Lower lobe of right lung (tissue), 2 donors: ENCODE results near the gene PPFIA1. TPM values are rescaled to one million over a fixed set of nuclear protein-coding genes. Genes with fewer than 3 reads are reported as not detected.

Experiments
- ATAC-seq, 2 donors: fragments of 200-7000 bp; cut with Tn5 transposase; one replicate each; pipeline ENCODE4 v1.9.1; 2020 to 2022; ENCODE audit warnings: mild to moderate bottlenecking in 2 of 2, moderate library complexity in 2 of 2
- DNase-seq: peaks from one replicate; pipeline ENCODE4 v3.0.0-alpha.2; 2020
- H3K27ac ChIP-seq: fragments of 200-600 bp; one replicate; pipeline ENCODE4 v1.8.0; 2022
- H3K27me3 ChIP-seq: fragments of 200-600 bp; one replicate; pipeline ENCODE4 v1.8.0; 2022; ENCODE audit warnings: low read depth
- H3K36me3 ChIP-seq: fragments of 200-600 bp; one replicate; pipeline ENCODE4 v1.8.0; 2022; ENCODE audit warnings: mild to moderate bottlenecking
- H3K4me1 ChIP-seq: fragments of 200-600 bp; one replicate; pipeline ENCODE4 v1.8.0; 2022
- H3K4me3 ChIP-seq: fragments of 200-600 bp; one replicate; pipeline ENCODE4 v1.8.0; 2022; ENCODE audit warnings: mild to moderate bottlenecking
- H3K9me3 ChIP-seq: fragments of 200-600 bp; one replicate; pipeline ENCODE4 v1.8.0; 2022
- intact Hi-C: fragments of 100-400 bp; cut with DNase I; formaldehyde crosslinking; loops from one replicate; pipeline ENCODE4 v1.11.0; 2022
- total RNA-seq: library from RNA; stranded (reverse); fragmentation: NEBNext Ultra II Directional; extraction: Animal tissue kit (Norgen Biotek cat#: 25700); gene quantifications from one replicate; pipeline ENCODE4 v1.2.1, GENCODE V29; 2021
- TF ChIP-seq, protein P1 (sequence below): fragments of 200-600 bp; IDR thresholded peaks from one replicate; pipeline ENCODE4 v1.8.0; 2022; ENCODE audit warnings: antibody characterized with exemption, mild to moderate bottlenecking
- donor health status: DM: no; HTN: yes; CAD: no; lungs with severe emphysema.

PPFIA1 gene
- total RNA-seq, 1 donor from 2014 or later: 81.0 TPM

DNA sequence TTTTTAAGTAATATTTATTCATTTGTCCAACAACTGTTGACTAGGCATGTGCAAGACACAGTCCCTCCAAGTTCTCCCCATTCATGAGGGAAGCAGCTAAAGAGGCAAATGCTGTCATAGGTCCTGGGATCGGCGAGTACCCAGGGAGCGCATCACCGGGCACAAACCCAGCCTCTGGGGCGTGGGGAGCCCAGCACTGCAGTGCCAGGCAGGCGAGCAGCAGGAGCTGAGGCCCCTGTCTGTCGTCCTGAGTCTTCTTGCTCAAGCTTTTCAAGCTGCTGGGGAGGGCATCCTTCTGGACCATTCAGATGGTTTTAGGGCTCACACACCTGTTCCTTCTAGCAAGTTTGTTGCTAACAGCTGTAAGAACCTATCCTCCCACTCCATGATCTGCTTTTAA is 62.1 kb downstream of the PPFIA1 start:
- no peak overlapping the region for H3K4me3 ChIP-seq
- peaks cover under 1% of the 10 kb centered on the region for H3K4me1 ChIP-seq
- no peaks in the 10 kb centered on the region for H3K9me3 ChIP-seq
- TF ChIP-seq, protein P1, sequence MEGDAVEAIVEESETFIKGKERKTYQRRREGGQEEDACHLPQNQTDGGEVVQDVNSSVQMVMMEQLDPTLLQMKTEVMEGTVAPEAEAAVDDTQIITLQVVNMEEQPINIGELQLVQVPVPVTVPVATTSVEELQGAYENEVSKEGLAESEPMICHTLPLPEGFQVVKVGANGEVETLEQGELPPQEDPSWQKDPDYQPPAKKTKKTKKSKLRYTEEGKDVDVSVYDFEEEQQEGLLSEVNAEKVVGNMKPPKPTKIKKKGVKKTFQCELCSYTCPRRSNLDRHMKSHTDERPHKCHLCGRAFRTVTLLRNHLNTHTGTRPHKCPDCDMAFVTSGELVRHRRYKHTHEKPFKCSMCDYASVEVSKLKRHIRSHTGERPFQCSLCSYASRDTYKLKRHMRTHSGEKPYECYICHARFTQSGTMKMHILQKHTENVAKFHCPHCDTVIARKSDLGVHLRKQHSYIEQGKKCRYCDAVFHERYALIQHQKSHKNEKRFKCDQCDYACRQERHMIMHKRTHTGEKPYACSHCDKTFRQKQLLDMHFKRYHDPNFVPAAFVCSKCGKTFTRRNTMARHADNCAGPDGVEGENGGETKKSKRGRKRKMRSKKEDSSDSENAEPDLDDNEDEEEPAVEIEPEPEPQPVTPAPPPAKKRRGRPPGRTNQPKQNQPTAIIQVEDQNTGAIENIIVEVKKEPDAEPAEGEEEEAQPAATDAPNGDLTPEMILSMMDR: no peak
- no peak overlapping the region for H3K27ac ChIP-seq
- intact Hi-C loops: no loop called here
- H3K27me3 ChIP-seq: no peaks in the 10 kb centered on the region
- H3K36me3 ChIP-seq: peaks cover 100% of the 10 kb centered on the region
- ATAC-seq (no peak), DNase-seq (no peak)

GRCh38 chr11:70333261-70333660 is 62.8 kb downstream of the PPFIA1 start:
- Histone ChIP-seq H3K4me3 (no peak overlapping the region), H3K27me3 (no peaks in the 10 kb centered on the region), H3K27ac (no peak overlapping the region), H3K9me3 (no peaks in the 10 kb centered on the region), H3K4me1 (no peaks in the 10 kb centered on the region), H3K36me3 (peaks cover 100% of the 10 kb centered on the region)
- intact Hi-C loops: no loop called here
- no peak for ATAC-seq
- DNase-seq: no peak
- TF ChIP-seq, protein P1: no peak

DNA sequence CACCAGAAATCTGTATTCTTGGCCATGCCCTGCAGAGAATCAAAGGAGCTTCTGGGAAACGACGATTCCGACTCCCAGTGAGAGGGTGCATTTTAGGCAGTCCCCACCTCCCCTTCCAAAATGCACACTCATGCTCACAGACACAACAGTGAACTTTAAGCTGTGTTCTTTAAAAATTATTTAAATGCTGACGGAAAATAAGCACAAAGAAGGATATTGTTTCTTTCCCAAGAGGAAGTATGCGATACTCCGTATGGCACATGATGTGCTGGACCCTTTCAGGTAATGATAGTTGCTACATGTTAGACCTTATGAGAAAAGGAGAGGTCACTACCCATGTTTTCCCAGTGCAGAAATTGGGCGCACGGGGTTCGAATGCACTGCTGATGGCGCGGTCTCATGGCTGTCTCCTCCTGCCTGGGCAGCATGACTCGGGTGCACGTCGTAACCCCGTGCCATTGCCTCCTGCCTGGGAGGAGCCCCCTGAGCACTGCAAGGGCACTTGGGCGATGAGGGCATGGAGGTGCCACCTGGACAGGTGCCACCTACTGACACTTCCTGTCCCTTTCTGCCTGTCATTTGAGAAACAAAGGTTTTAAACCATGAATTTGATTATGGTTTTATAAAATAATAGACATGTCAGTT is 64.0 kb downstream of the PPFIA1 start:
- no peak for ATAC-seq
- intact Hi-C loops: no loop called here
- H3K9me3 ChIP-seq: no peaks in the 10 kb centered on the region
- H3K27me3 ChIP-seq: no peaks in the 10 kb centered on the region
- no peak overlapping the region for H3K4me3 ChIP-seq
- H3K36me3 ChIP-seq: peaks cover 100% of the 10 kb centered on the region
- no peak overlapping the region for H3K27ac ChIP-seq
- no peak for DNase-seq
- no peaks in the 10 kb centered on the region for H3K4me1 ChIP-seq
- TF ChIP-seq, protein P1: no peak

DNA sequence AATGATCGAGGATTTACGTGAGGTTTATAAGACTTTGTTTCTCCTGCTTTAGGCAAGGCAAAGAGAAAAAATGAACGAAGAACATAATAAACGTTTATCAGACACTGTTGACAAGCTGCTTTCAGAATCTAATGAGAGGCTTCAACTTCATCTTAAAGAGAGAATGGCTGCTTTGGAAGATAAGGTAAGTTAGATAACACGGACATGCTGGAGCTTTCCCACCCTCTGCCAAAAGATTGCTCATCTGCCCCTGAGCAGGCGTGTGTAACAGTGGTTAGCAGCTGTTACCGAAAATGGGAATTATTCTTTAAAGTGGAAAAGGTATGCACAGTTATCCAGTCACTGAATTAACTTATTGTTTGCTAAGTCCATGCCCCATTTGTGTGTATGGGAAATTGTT is 65.0 kb downstream of the PPFIA1 start:
- Histone ChIP-seq H3K36me3 (peaks cover 100% of the 10 kb centered on the region), H3K27me3 (no peaks in the 10 kb centered on the region), H3K9me3 (no peaks in the 10 kb centered on the region), H3K27ac (no peak overlapping the region), H3K4me3 (no peak overlapping the region), H3K4me1 (no peaks in the 10 kb centered on the region)
- DNase-seq (no peak), ATAC-seq (no peak)
- intact Hi-C loops: no loop called here
- TF ChIP-seq, protein P1: no peak

DNA sequence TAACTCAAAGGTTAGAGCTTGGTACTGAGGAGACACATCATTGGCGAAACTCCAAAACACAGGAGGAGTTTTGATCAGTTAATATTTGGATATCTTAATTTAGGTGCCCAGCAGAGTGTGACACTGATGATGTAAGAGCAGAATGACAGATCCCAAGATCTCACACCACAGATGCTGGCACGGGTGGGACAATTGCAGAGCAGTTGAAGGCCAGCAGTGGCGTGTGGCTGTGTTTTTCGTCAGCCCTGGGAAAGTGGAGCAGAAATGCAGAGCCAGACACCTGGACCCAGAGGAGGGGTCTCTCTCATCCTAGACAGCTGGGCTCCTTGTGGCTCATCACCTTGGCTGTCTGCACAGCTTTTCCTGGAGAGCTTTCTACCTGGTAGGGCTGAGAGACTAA is 68.1 kb downstream of the PPFIA1 start:
- H3K4me3 ChIP-seq: no peak overlapping the region
- ATAC-seq (no peak), DNase-seq (no peak)
- no peak overlapping the region for H3K27ac ChIP-seq
- TF ChIP-seq, protein P1: no peak
- peaks cover 95% of the 10 kb centered on the region for H3K36me3 ChIP-seq
- intact Hi-C loops: no loop called here
- no peaks in the 10 kb centered on the region for H3K27me3 ChIP-seq
- no peaks in the 10 kb centered on the region for H3K4me1 ChIP-seq
- no peaks in the 10 kb centered on the region for H3K9me3 ChIP-seq
